D721Med (cell line): ENCODE data around the gene TEX2.

Source experiments
- DNase-seq: peaks from one replicate; pipeline ENCODE4 v3.0.0; 2011; ENCODE audit warnings: low spot score; ENCODE audit not compliant: insufficient read length
- FAIRE-seq: peaks from 2 replicates; lab custom pipeline; 2011; peaks lifted over from hg19 to GRCh38; lab: Jason Lieb, UNC
- CTCF ChIP-seq: IDR thresholded peaks from 2 replicates; pipeline ENCODE4 v1.5.1; 2012; ENCODE audit warnings: mild to moderate bottlenecking, control low read depth; ENCODE audit not compliant: insufficient read depth; ENCODE audit errors: missing control alignments

TEX2 gene

GRCh38 chr17:64158406-64158805, 104.7 kb downstream of the TEX2 start:
- no peak for FAIRE-seq
- no peak for DNase-seq
- TF ChIP-seq CTCF: no peak

- TF ChIP-seq CTCF: no peak
- FAIRE-seq (no peak), DNase-seq (no peak)
Measured at GRCh38 chr17:64157669-64158180, 105.3 kb downstream of the TEX2 start.

GRCh38 chr17:64156670-64157069, 106.4 kb downstream of the TEX2 start:
- no peak for DNase-seq
- no peak for TF ChIP-seq CTCF

GRCh38 chr17:64155751-64156544, 107.1 kb downstream of the TEX2 start:
- no peak for FAIRE-seq
- DNase-seq: no peak
- TF ChIP-seq CTCF: no peak

More at GRCh38 chr17:64156670-64157069, 106.4 kb downstream of the TEX2 start:
- FAIRE-seq: no peak

GRCh38 chr17:64155129-64155528, 107.9 kb downstream of the TEX2 start:
- TF ChIP-seq CTCF: no peak
- no peak for DNase-seq
- no peak for FAIRE-seq

GRCh38 chr17:64154717-64155116, 108.3 kb downstream of the TEX2 start:
- DNase-seq (no peak), FAIRE-seq (no peak)
- TF ChIP-seq CTCF: no peak

- FAIRE-seq (no peak), DNase-seq (no peak)
- TF ChIP-seq CTCF: no peak
Measured at GRCh38 chr17:64154313-64154695, 108.8 kb downstream of the TEX2 start.
